GM12875 (cell line): ENCODE measurements around the gene PURA.
A peak's percentile ranks its signal among the peaks of the same experiment; 100 is the strongest.

Experiments
- H3K4me3 ChIP-seq: one replicate; pipeline ENCODE4 v1.5.1; 2011; ENCODE audit warnings: low read depth, low read length, control low read depth
- TF ChIP-seq, protein P1 (sequence below): IDR thresholded peaks from 2 replicates; pipeline ENCODE4 v1.5.1; 2011; ENCODE audit warnings: low read depth, mild to moderate bottlenecking, control low read depth, inconsistent platforms, low read length, moderate library complexity, borderline replicate concordance; ENCODE audit not compliant: insufficient read depth

The PURA gene

GRCh38 chr5:140109018-140109758 is 4.7 kb upstream of the PURA start:
- TF ChIP-seq, protein P1, sequence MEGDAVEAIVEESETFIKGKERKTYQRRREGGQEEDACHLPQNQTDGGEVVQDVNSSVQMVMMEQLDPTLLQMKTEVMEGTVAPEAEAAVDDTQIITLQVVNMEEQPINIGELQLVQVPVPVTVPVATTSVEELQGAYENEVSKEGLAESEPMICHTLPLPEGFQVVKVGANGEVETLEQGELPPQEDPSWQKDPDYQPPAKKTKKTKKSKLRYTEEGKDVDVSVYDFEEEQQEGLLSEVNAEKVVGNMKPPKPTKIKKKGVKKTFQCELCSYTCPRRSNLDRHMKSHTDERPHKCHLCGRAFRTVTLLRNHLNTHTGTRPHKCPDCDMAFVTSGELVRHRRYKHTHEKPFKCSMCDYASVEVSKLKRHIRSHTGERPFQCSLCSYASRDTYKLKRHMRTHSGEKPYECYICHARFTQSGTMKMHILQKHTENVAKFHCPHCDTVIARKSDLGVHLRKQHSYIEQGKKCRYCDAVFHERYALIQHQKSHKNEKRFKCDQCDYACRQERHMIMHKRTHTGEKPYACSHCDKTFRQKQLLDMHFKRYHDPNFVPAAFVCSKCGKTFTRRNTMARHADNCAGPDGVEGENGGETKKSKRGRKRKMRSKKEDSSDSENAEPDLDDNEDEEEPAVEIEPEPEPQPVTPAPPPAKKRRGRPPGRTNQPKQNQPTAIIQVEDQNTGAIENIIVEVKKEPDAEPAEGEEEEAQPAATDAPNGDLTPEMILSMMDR, result no peak
- H3K4me3 ChIP-seq, result peak overlapping the region; percentile 68

GRCh38 chr5:140109759-140110645 is 3.9 kb upstream of the PURA start:
- TF ChIP-seq, protein P1, result no peak
- H3K4me3 ChIP-seq, result peak overlapping the region; percentile 15

- TF ChIP-seq, protein P1, result no peak
- H3K4me3 ChIP-seq, result no peak overlapping the region
These were observed 3.3 kb upstream of the PURA start for GRCh38 chr5:140110646-140110957.

GRCh38 chr5:140111011-140111858 is 2.7 kb upstream of the PURA start:
- TF ChIP-seq, protein P1, result no peak
- H3K4me3 ChIP-seq, result no peak overlapping the region

DNA sequence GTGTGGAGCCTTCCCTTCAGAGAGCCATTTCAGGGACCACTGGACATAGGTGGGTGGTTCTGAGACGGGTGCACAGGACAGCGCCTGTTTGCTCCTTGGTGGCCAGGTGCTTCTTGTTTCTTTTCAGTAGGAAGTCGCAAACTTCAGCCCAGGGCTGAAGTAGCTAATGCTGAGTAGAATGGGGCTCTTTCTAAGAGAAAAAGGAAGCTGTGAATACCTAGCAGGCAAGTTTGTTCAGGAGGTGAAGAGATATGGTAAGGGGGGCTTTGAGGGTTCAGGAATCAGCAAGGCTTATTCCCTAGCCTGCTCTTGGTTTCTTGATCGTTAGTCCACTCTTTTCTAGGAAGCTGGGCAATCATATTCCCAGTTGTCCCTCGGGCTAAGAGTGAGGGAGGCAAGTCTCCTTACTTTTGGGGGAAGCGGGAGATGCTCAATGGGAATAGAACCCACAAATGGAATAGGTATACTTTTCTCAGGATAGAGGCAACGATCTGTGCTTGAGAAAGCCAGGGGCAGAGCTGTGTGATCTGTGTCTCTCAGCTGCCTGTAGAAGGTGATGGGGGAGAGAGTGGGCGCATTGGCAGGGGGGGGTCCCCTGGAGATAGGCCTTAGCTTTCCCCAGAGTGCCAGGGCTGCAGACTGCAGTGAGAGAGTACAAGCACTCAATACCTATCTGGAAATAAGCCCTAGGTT is 1.9 kb upstream of the PURA start:
- H3K4me3 ChIP-seq, result no peak overlapping the region

GRCh38 chr5:140112685-140113179 is 1.2 kb upstream of the PURA start:
- peak overlapping the region; percentile 98 for H3K4me3 ChIP-seq
- TF ChIP-seq, protein P1, result no peak

More for the DNA sequence above, 1.9 kb upstream of the PURA start:
- TF ChIP-seq, protein P1, result no peak
